HL-60 (cell line): ENCODE measurements around the gene DHRS1.

Experiments
- GABPA ChIP-seq: IDR thresholded peaks from 2 replicates; pipeline ENCODE4 v1.6.1; 2012; ENCODE audit warnings: low read depth
- POLR2AphosphoS5 ChIP-seq: IDR thresholded peaks from 2 replicates; pipeline ENCODE4 v1.6.1; 2012; ENCODE audit warnings: low read depth
- REST ChIP-seq: IDR thresholded peaks from 2 replicates; pipeline ENCODE4 v1.6.1; 2012; ENCODE audit warnings: low read depth; ENCODE audit not compliant: insufficient replicate concordance
- SPI1 ChIP-seq: IDR thresholded peaks from 2 replicates; pipeline ENCODE4 v1.6.1; 2012; ENCODE audit warnings: low read depth, mild to moderate bottlenecking, borderline replicate concordance
- TF ChIP-seq, protein P1 (sequence below): IDR thresholded peaks from one replicate; pipeline ENCODE4 v1.5.1; 2011; ENCODE audit warnings: low read length, control low read depth, inconsistent platforms; ENCODE audit not compliant: insufficient read depth

DNA sequence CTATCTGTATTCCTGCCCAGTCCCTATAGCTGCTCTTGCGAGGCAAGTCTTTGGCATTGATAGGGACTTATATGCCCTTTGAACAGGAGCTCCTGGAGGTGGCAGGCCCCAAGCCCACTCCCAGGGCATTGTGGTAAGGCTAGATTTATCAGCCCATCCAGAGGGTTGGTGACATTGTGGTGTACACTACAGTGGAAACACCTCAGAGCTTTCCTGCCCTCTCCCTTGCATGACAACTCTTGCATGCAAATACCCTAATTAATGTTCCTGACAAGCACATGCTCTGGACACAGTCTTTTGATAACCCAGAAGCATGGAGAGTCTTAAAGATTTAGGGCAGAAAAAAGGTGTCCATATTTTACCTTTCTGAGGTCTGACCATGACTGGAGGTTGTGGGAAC is 41.0 kb upstream of the DHRS1 start:
- TF ChIP-seq, protein P1, sequence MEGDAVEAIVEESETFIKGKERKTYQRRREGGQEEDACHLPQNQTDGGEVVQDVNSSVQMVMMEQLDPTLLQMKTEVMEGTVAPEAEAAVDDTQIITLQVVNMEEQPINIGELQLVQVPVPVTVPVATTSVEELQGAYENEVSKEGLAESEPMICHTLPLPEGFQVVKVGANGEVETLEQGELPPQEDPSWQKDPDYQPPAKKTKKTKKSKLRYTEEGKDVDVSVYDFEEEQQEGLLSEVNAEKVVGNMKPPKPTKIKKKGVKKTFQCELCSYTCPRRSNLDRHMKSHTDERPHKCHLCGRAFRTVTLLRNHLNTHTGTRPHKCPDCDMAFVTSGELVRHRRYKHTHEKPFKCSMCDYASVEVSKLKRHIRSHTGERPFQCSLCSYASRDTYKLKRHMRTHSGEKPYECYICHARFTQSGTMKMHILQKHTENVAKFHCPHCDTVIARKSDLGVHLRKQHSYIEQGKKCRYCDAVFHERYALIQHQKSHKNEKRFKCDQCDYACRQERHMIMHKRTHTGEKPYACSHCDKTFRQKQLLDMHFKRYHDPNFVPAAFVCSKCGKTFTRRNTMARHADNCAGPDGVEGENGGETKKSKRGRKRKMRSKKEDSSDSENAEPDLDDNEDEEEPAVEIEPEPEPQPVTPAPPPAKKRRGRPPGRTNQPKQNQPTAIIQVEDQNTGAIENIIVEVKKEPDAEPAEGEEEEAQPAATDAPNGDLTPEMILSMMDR: no peak
- TF ChIP-seq POLR2AphosphoS5 (no peak), GABPA (no peak), REST (no peak), SPI1 (no peak)
